HPDE6-E6E7 (cell line): ENCODE results near the gene ZFAND3.

Experiments
- DNase-seq: peaks from one replicate; pipeline ENCODE4 v3.0.0; 2011; ENCODE audit warnings: missing footprints; ENCODE audit errors: extremely low spot score

ZFAND3 gene

GRCh38 chr6:37827603-37828265 is 8.2 kb downstream of the ZFAND3 start:
- DNase-seq: no peak

DNA sequence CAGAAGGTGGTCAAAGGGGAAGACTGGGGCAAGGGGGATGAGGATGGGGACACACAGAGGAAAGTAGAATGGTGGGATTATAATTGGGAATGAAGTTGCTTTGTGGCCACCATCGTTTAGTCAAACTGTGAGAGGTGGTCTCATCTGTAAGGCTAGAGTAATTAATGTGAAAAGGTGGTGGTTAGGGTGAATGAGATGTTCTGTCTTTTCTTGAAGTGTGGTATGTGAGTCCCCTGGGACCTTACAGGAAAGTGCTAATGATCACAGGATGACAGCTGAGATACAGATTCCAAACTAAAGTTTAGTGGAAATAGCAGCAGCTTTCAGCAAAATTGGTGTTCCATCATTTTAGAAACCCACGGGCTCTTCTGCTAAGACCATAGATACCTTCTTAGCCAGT is 10.7 kb downstream of the ZFAND3 start:
- no peak for DNase-seq

- DNase-seq: no peak
Observed at GRCh38 chr6:37831457-37831856, 11.9 kb downstream of the ZFAND3 start.

GRCh38 chr6:37835923-37836322 is 16.4 kb downstream of the ZFAND3 start:
- no peak for DNase-seq

GRCh38 chr6:37838219-37838921 is 18.8 kb downstream of the ZFAND3 start:
- DNase-seq: no peak

DNA sequence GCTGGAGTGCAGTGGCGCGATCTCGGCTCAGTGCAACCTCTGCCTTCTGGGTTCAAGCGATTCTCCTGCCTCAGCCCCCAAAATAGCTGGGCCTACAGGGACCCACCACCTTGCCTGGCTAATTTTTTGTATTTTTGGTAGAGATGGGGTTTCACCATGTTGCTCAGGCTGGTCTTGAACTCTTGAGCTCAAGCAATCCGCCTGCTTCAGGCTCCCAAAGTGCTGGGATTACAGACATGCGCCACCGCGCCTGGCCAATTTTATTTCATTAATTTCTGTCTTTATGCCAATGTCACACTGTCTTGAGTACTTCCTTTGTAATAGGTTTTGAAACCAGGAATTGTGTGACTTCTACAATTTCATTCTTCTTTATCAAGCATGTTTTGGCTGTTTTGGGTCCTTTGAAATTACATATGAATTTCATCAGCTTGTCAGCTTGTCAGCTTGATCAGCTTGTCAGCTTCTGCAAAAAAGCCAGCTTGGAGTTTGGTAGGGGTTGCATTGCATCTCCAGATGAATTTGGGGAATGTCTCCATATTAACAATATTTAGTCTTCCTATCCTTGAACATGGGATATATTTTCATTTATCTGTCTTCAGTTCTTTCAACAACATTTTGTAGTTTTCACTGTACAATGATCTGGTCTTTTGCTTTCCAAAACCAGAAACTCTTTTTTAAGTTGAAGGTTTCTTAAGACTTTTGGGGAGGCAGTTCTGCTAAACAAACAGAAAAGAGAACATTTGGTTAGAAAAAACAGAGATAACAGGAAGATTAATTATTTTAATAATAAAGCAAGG is 20.8 kb downstream of the ZFAND3 start:
- no peak for DNase-seq

GRCh38 chr6:37840940-37841300 is 21.4 kb downstream of the ZFAND3 start:
- DNase-seq: no peak

DNA sequence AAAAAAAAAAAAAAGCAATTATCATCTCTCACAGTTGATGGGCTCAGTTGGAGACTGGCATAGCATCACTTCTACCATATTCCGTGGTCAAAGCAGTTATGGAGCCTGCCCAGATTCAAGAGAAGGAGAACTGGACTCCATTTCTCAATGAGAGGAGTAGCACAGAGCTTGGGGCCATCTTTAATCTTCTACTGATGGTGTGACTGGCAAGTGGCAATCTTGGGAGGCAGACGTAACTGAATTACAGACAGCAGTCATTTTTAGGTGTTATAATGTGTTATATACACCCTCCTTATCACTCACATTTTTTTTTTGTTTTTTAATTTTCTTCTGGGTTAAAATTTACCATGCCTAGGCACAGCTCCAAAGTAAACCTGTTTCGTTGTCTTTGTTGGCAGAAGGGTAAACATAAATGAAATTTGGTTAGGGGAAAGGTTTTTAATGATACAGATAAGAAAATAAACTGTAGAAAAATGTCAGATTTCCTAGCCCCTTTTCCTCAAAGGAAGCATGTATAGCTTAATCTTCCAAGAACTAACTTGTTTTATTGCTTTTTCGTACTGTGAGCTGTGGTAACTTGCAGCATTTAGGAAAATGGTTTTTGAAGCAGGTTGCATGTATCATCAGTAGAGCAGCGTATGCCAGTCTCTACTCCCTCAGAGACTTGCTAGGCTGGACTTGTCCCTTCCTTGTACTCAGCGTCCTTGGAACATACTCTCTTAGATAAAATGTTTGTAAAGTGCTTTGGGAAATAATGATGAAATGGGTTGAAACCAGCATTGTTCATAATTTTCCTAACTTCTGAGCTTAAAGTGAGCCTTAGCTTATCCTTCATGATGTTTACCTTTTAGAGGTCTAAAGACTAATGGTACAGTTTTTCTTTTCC is 25.7 kb downstream of the ZFAND3 start:
- DNase-seq: no peak

DNA sequence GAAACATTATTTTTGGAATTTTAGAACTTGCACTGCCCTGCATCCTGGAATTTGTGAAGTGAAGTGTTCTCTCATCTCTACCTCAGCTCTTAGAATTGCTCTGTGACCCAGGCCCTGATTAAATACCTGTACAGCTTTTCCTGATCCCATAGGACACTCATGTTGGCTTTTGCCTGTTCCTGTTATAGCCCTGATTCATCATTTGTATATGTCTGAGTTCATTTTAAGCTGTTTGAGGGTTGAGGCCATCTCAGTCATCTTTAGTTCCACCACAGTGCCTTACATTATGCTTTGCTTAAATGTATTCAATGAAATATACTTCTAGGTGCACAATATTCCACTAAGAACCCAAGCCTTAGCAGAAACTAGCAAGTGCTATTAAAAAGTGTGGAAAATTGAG is 26.4 kb downstream of the ZFAND3 start:
- DNase-seq: no peak

DNA sequence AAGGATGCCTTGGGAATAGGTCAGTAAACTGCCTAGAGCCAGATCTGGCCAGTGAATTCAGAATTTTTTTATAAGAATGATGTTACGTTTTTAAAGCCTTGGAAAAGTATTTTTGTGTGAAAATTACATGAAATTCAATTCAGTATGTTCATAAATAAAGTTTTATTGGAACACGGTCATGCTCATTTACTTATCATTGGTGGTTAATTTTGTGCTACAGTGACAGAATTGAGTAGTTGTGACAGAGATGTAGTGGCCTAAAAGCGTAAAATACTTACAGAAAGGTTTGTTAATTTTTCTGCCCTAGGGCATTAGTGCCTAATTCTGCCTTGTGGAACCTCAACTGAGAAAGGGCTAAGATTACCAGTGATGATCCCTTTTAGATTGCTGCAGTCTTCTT is 28.2 kb downstream of the ZFAND3 start:
- DNase-seq: no peak

DNA sequence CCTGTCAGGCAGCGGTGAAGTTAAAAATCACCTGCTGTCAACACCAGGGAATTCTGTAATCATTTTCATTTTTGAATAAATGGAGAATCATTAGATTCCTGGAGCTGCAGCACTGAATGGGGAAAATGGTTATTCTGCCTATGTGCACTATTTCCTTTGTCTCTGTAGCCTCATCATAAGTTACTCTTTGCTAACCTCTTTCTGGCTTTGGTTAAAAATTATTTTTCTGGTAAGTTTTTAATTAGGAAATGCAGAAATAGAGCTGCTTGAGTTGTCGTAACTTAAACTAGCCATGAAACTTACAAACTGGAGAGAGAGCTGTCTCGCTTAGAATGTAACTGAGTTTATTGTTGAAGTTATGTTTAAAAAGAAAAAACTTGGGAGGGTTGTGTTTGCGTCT is 28.8 kb downstream of the ZFAND3 start:
- DNase-seq: no peak

GRCh38 chr6:37850260-37850659 is 30.7 kb downstream of the ZFAND3 start:
- DNase-seq: no peak

DNA sequence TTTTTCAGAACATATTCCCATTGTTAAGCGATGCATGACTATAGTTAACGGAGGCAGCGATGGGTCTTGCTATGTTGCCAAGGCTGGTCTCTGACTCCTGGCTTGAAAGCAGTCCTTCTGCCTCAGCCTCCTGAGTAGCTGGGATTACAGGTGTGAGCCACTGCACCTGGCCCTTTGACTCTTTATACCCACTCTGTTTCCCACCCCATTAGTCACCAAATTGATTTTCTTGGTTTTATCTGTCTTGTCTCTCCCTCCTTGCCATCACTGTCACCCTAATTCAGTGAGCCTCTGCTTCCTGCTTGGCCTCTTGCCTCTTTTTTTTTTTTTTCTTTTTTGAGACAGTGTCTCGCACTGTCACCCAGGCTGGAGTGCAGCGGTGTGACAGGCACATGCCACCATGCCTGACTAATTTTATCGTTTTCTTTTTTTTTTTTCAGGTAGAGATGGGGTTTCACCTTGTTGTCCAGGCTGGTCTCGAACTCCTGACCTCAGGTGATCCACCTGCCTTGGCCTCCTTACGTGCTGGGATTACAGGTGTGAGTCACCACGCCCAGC is 31.3 kb downstream of the ZFAND3 start:
- DNase-seq: no peak

- no peak for DNase-seq
Observed at GRCh38 chr6:37851997-37852524, 32.5 kb downstream of the ZFAND3 start.

DNA sequence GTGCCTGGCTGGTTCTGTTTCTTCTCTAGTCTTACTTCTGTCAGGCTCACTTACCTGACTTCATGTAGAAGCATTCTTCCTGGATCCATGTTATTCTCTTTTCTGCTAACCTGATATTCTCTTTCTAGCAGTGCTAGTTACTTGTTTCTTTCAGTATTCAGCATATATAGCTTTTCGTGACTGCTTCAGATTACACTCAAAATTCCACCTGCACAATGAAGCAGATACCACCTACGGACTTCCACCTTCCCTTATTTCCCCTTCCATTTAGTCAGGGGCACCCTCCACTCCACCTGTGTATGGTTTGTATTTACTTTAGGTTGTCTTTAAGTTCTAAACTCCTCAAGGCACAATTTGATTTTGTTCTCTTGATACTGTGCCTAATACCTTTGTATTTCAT is 36.8 kb downstream of the ZFAND3 start:
- DNase-seq: no peak

- DNase-seq: no peak
Observed at GRCh38 chr6:37858363-37858762, 38.8 kb downstream of the ZFAND3 start.

DNA sequence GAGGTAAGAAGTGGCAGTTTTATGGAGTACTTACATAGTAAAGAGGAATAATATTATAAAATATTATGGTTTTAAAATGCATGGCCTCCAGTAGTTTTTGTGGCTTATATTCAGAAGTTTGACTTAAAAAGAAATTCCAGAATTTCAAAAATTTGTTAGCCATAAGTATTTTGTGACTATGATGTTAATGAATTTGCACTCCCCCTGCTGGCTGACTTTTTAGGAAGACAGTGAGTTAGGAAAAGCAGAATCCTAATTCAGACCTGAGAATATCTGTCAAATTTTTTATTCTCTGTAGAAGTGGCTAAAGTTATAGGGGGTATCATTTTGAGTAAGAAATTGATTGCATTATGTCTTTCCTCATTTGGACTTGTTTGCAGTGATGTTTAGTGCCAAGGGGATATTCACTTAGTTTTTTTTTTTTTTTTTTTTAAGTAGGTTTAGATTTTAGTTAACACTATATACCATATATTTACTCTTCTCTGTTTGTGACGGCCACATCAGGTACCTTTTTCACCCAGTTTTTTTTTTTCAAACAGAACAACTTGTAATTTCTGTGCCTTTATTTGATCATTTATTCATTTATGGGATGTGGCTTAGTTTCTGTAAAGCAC is 40.8 kb downstream of the ZFAND3 start:
- DNase-seq: no peak

DNA sequence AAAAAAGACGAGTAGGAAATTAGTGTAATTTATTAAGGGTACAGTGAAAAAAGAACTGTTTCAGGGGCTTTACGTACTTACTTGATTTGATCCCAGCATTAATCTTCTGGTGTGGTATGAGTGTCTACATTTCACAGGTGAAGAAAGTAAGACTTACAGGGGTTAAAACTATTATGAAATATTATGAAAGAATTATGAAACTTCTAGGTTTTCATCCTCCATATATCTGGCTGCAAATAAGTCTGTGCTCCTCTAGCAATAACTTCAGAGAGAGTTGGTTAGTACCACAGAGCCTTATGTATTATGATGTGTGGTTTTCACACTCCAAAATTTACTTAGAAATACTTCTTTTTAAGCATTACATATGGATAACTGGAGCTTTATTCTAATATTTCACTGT is 41.9 kb downstream of the ZFAND3 start:
- DNase-seq: no peak

GRCh38 chr6:37862430-37862829 is 42.9 kb downstream of the ZFAND3 start:
- DNase-seq: no peak

GRCh38 chr6:37862992-37863391 is 43.5 kb downstream of the ZFAND3 start:
- no peak for DNase-seq

DNA sequence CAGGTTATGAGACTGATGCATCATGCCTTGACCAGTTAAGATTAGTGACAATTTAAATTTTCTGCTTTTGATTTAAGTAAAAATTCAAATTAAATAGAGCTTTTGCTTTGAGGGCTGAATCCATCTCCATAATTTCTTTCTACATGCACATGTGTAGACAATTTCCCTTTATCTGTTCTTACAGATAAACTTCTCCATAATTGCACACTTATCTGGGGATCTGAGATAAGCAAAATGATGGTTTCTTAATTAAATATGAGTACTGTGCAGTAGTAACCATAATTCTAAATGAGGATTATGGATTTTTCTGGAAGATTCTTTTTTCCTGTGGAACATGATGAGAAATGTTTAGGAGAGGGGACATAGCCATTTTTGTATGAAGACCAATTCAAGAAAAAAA is 44.7 kb downstream of the ZFAND3 start:
- no peak for DNase-seq
